GM23248 (cell line): ENCODE measurements around the gene PTPRH. TPM values are rescaled to one million over a fixed set of nuclear protein-coding genes. Genes with fewer than 3 reads are reported as not detected.

Experiments
- DNase-seq: peaks from one replicate; pipeline ENCODE4 v3.0.0-alpha.2; 2015
- H2AFZ ChIP-seq: fragments of 200-600 bp; sonication (generic); 2 replicates; pipeline ENCODE4 v1.6.1; 2016; ENCODE audit warnings: antibody characterized with exemption
- H3F3A ChIP-seq: fragments of 200-600 bp; sonication (generic); 2 replicates; pipeline ENCODE4 v1.6.1; 2016; ENCODE audit warnings: mild to moderate bottlenecking, antibody characterized with exemption, mixed run types; ENCODE audit not compliant: insufficient read depth
- H3K27ac ChIP-seq: fragments of 200-600 bp; sonication (generic); 2 replicates; pipeline ENCODE4 v1.5.1; 2016; ENCODE audit warnings: mild to moderate bottlenecking
- H3K27me3 ChIP-seq: fragments of 200-600 bp; sonication (generic); replicated peaks from 2 replicates; pipeline ENCODE4 v1.6.1; 2016; ENCODE audit warnings: mild to moderate bottlenecking; ENCODE audit not compliant: insufficient read depth
- H3K36me3 ChIP-seq: fragments of 200-600 bp; sonication (generic); 2 replicates; pipeline ENCODE4 v1.6.1; 2016; ENCODE audit warnings: low read depth, mild to moderate bottlenecking
- H3K4me1 ChIP-seq: fragments of 200-600 bp; sonication (generic); 2 replicates; pipeline ENCODE4 v1.6.1; 2016; ENCODE audit warnings: mild to moderate bottlenecking; ENCODE audit not compliant: insufficient read depth
- H3K4me2 ChIP-seq: fragments of 200-600 bp; sonication (generic); one replicate; pipeline ENCODE4 v1.6.1; 2016; ENCODE audit warnings: mild to moderate bottlenecking; ENCODE audit not compliant: unreplicated experiment
- H3K4me3 ChIP-seq: fragments of 200-600 bp; sonication (generic); 2 replicates; pipeline ENCODE4 v1.5.1; 2016; ENCODE audit warnings: mild to moderate bottlenecking
- H3K79me2 ChIP-seq: fragments of 200-600 bp; sonication (generic); 2 replicates; pipeline ENCODE4 v1.6.1; 2016; ENCODE audit warnings: mild to moderate bottlenecking; ENCODE audit not compliant: insufficient read depth
- H3K9ac ChIP-seq: fragments of 200-600 bp; sonication (generic); 2 replicates; pipeline ENCODE4 v1.6.1; 2016; ENCODE audit warnings: mild to moderate bottlenecking
- H3K9me2 ChIP-seq: fragments of 200-600 bp; sonication (generic); 2 replicates; pipeline ENCODE4 v1.6.1; 2016; ENCODE audit warnings: mixed run types, mild to moderate bottlenecking, moderate library complexity; ENCODE audit not compliant: insufficient read depth
- H3K9me3 ChIP-seq: fragments of 200-600 bp; sonication (generic); one replicate; pipeline ENCODE4 v1.6.1; 2017; ENCODE audit warnings: low read depth
- H4K20me1 ChIP-seq: fragments of 200-600 bp; sonication (generic); 2 replicates; pipeline ENCODE4 v1.6.0; 2016; ENCODE audit not compliant: insufficient read depth
- EZH2 ChIP-seq: fragments of 200-600 bp; sonication (generic); IDR thresholded peaks from 2 replicates; pipeline ENCODE4 v1.6.1; 2018; ENCODE audit warnings: antibody characterized with exemption, mild to moderate bottlenecking; ENCODE audit not compliant: insufficient read depth, poor library complexity, severe bottlenecking
- EZH2phosphoT487 ChIP-seq: fragments of 200-600 bp; sonication (generic); IDR thresholded peaks from 2 replicates; pipeline ENCODE4 v1.6.1; 2018; ENCODE audit warnings: antibody characterized with exemption, moderate library complexity, mild to moderate bottlenecking, low read depth; ENCODE audit not compliant: insufficient read depth
- WGBS, 2 experiments: methylation state at CpG; one replicate each; pipeline ENCODE4 v1.1.6; 2015 to 2017; ENCODE audit warnings: low lambda C conversion rate in 2 of 2, low coverage in 1 of 2; ENCODE audit errors: missing lambda C conversion rate in 2 of 2; 5-methylcytosine and 5-hydroxymethylcytosine counted together
- in situ Hi-C: fragments of 300-500 bp; cut with MboI; formaldehyde crosslinking; loops from 2 replicates; pipeline ENCODE4 v1.15.0; 2020
- polyA plus RNA-seq: library from polyadenylated mRNA; unstranded; fragments of >200 nt; fragmentation: Nextera tagmentation; extraction: Ambion mirVana; gene quantifications from 2 replicates; pipeline ENCODE4 v1.2.1, GENCODE V29; 2016
- total RNA-seq: library from RNA; depleted of rRNA; stranded (reverse); fragments of >200 nt; shearing (Covaris generic); gene quantifications from 2 replicates; pipeline ENCODE4 v1.2.3, GENCODE V29; 2014

PTPRH gene
- total and polyA plus RNA-seq, 2 experiments from 2014 or later: 0.28 to 0.43 TPM

DNA sequence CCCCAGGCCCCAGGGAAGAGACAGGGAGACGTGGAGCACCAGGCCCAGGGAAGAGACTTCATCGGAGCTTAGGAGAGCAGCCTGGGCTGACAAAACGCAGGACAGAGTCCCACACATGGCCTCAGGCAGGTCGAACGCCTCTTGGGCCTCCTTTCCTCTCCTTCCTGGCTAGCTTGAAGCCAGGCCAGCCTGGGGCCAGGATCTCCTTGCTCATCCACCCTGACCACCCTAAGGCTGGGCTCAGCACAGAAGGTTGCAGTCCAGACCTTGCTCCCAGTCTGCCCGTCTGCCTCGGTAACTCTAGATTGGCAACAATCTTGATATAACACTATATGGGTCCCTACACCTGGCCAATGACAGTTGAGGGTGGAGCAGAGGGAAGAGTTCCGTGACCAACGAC is 39.4 kb upstream of the PTPRH start:
- in situ Hi-C loops: no loop called here
- WGBS, 2 experiments: 78 to 86% methylated on average over 9 of the region's 9 CpGs

DNA sequence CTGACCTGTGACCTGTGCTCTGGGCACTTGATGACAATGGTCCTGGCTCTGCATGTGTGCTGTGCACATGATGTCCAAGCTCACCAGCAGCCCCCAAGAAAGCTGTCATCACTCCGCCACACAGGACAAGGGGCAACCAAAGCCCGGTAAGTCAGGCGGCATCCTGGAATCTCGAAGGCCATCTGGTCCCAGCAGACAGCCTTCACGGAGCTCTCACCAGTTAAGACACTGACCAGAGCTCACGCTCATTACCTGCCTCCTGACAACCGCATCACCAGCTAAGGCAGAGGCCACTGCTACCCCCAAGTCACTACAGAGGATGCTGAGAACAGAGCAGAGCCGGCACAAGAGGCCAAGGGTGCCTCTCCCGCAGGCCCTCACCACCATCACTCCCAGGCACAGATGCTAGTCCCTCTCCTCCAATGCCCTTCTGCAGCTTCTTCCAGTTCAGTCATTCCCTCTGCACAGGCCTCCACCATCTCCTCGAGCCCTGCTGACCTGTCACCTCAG is 38.9 kb upstream of the PTPRH start:
- Histone ChIP-seq H3K79me2 (peaks cover 85% of the 10 kb centered on the region), H3F3A (no peaks in the 10 kb centered on the region), H3K9me2 (no peaks in the 10 kb centered on the region), H3K9ac (no peak overlapping the region), H3K27ac (peak overlapping the region; percentile 35), H3K9me3 (no peaks in the 10 kb centered on the region), H3K4me3 (no peak overlapping the region), H3K36me3 (no peaks in the 10 kb centered on the region), H2AFZ (no peak overlapping the region), H4K20me1 (no peaks in the 10 kb centered on the region; the same call in 1 of the 2 replicates), H3K27me3 (no peaks in the 10 kb centered on the region), H3K4me1 (0 out of 2 replicates have a peak, but pooled peaks cover 3% of the 10 kb centered on the region), H3K4me2 (no peak overlapping the region)
- no peak for TF ChIP-seq EZH2phosphoT487
- TF ChIP-seq EZH2: no peak
- DNase-seq: no peak
- in situ Hi-C loops: no loop called here
- 78 to 82% methylated on average over 10 of the region's 10 CpGs for WGBS, 2 experiments

More for the DNA sequence above, 39.4 kb upstream of the PTPRH start:
- peaks cover 90% of the 10 kb centered on the region for H3K79me2 ChIP-seq
- no peaks in the 10 kb centered on the region; the same call in 1 of the 2 replicates for H4K20me1 ChIP-seq
- H3K27me3 ChIP-seq: no peaks in the 10 kb centered on the region
- no peak overlapping the region for H3K4me3 ChIP-seq
- H3K9me3 ChIP-seq: no peaks in the 10 kb centered on the region
- H2AFZ ChIP-seq: no peak overlapping the region
- DNase-seq: no peak
- 0 out of 2 replicates have a peak, but pooled peaks cover 3% of the 10 kb centered on the region for H3K4me1 ChIP-seq
- H3K27ac ChIP-seq: no peak overlapping the region
- H3F3A ChIP-seq: no peaks in the 10 kb centered on the region
- H3K9me2 ChIP-seq: no peaks in the 10 kb centered on the region
- TF ChIP-seq EZH2phosphoT487: no peak
- TF ChIP-seq EZH2: no peak
- no peak overlapping the region for H3K4me2 ChIP-seq
- H3K9ac ChIP-seq: no peak overlapping the region
- no peaks in the 10 kb centered on the region for H3K36me3 ChIP-seq

- Histone ChIP-seq H3F3A (no peaks in the 10 kb centered on the region), H3K9ac (no peak overlapping the region), H3K4me3 (no peak overlapping the region), H3K4me2 (no peak overlapping the region), H3K4me1 (0 out of 2 replicates have a peak, but pooled peaks cover 3% of the 10 kb centered on the region), H3K27me3 (no peaks in the 10 kb centered on the region), H3K9me3 (no peaks in the 10 kb centered on the region), H2AFZ (no peak overlapping the region), H3K79me2 (peaks cover 79% of the 10 kb centered on the region), H4K20me1 (no peaks in the 10 kb centered on the region; the same call in 1 of the 2 replicates), H3K36me3 (no peaks in the 10 kb centered on the region), H3K27ac (peak overlapping the region; percentile 35), H3K9me2 (no peaks in the 10 kb centered on the region)
- 49 to 51% methylated on average over 10 of the region's 10 CpGs for WGBS, 2 experiments
- in situ Hi-C loops: no loop called here
- DNase-seq: peak; percentile 73
- TF ChIP-seq EZH2phosphoT487: no peak
- TF ChIP-seq EZH2: no peak
Observed at GRCh38 chr19:55247621-55248099, 38.4 kb upstream of the PTPRH start.

DNA sequence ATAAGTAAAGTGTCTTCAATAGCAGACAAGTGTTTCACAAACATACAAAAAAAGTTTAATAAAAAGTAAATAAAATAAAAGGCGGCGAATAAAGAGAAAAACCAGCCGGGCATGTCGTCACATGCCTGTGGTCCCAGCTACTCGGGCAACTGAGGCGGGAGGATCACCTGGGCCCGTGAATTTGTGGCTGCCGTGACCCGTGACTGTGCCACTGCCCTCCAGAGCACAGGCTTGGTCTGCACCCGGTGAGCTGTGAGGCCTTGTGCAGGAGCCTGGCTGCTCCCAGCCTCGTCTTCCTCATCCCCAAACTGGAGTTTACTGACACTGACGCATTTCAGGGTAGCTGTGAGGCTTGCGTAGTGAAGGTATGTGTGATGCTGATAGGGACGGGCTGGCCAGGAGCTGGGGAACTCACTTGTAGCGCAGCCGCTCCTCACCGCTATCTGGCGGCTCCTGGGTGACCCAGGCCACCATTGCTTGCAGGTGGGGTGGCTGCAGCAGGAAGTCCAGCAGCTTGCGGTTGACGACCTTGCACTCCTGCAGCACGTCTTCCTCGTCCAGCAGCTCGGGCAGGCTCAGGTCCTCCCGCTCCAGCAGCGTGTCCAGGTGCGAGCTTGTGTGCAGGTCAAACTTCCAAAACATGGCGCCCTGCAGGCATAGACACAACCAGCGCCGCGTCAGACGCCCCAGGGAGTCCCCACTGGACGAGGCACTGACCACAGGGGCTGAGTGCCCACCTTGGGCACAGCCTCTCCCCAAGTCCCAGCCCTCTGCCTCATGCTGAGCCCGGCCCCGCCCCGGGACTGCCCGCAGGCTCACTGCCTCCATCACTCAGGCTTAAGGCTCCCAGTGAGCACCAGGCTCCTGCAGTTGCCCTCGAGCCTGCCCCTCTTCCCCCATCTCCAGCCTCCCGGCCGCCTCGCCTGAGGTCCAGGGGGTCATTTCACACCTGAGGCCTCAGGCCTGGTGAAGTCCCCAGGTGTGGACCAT is 37.5 kb upstream of the PTPRH start:
- Histone ChIP-seq H3K9me2 (no peaks in the 10 kb centered on the region), H4K20me1 (no peaks in the 10 kb centered on the region; the same call in 1 of the 2 replicates), H3K27ac (peak overlapping the region; percentile 27; the same call in 1 of the 2 replicates), H3K4me1 (0 out of 2 replicates have a peak, but pooled peaks cover 3% of the 10 kb centered on the region), H3K9ac (no peak overlapping the region), H3K27me3 (no peaks in the 10 kb centered on the region), H3K79me2 (peaks cover 70% of the 10 kb centered on the region), H3K36me3 (no peaks in the 10 kb centered on the region), H3K9me3 (no peaks in the 10 kb centered on the region), H2AFZ (no peak overlapping the region), H3K4me3 (no peak overlapping the region), H3K4me2 (no peak overlapping the region), H3F3A (no peaks in the 10 kb centered on the region)
- DNase-seq: no peak
- WGBS, 2 experiments: 92 to 93% methylated on average over 38 to 40 of the region's 40 CpGs
- no peak for TF ChIP-seq EZH2phosphoT487
- TF ChIP-seq EZH2: no peak
- in situ Hi-C loops: no loop called here
